WTC11 (cell line): ENCODE results near the gene KCNS3. TPM values are rescaled to one million over a fixed set of nuclear protein-coding genes. Genes with fewer than 3 reads are reported as not detected.

ENCODE experiments used
- CBFB ChIP-seq: sonication (generic); formaldehyde crosslinking; IDR thresholded peaks from 2 replicates; pipeline ENCODE4 v1.8.1; 2022; ENCODE audit warnings: mild to moderate bottlenecking, low read depth, missing genetic modification reagents
- CREB1 ChIP-seq: sonication (generic); formaldehyde crosslinking; IDR thresholded peaks from 2 replicates; pipeline ENCODE4 v1.8.0; 2023; ENCODE audit warnings: mild to moderate bottlenecking, missing genetic modification reagents
- E2F1 ChIP-seq: sonication (generic); formaldehyde crosslinking; IDR thresholded peaks from 2 replicates; pipeline ENCODE4 v1.8.0; 2022; ENCODE audit warnings: mild to moderate bottlenecking, missing genetic modification reagents
- E2F4 ChIP-seq: sonication (generic); formaldehyde crosslinking; IDR thresholded peaks from 2 replicates; pipeline ENCODE4 v1.8.1; 2022; ENCODE audit warnings: low read depth, mild to moderate bottlenecking, moderate library complexity, missing genetic modification reagents, borderline replicate concordance
- ETV6 ChIP-seq: sonication (generic); formaldehyde crosslinking; IDR thresholded peaks from 2 replicates; pipeline ENCODE4 v1.8.1; 2022; ENCODE audit warnings: mild to moderate bottlenecking, missing genetic modification reagents
- FOXP1 ChIP-seq: sonication (generic); formaldehyde crosslinking; IDR thresholded peaks from 2 replicates; pipeline ENCODE4 v1.8.0; 2022; ENCODE audit warnings: missing genetic modification reagents, mild to moderate bottlenecking, moderate library complexity, borderline replicate concordance
- GTF2I ChIP-seq: fragments of 250-450 bp; sonication (Bioruptor Pico); conservative IDR thresholded peaks from 2 replicates; pipeline ENCODE4 v1.4.0; 2021; ENCODE audit warnings: mild to moderate bottlenecking
- HMGA2 ChIP-seq: fragments of 250-450 bp; sonication (Bioruptor Pico); IDR thresholded peaks from 2 replicates; pipeline ENCODE4 v1.4.0; 2021; ENCODE audit warnings: mild to moderate bottlenecking, moderate library complexity
- IRF2 ChIP-seq: sonication (generic); formaldehyde crosslinking; IDR thresholded peaks from 2 replicates; pipeline ENCODE4 v1.8.0; 2022; ENCODE audit warnings: low read depth, missing genetic modification reagents, borderline replicate concordance
- JAZF1 ChIP-seq: fragments of 250-450 bp; sonication (Bioruptor Pico); IDR thresholded peaks from 2 replicates; pipeline ENCODE4 v1.9.0; 2021; ENCODE audit warnings: moderate library complexity, mild to moderate bottlenecking, inconsistent platforms
- JUN ChIP-seq: sonication (generic); formaldehyde crosslinking; IDR thresholded peaks from 2 replicates; pipeline ENCODE4 v1.8.0; 2023; ENCODE audit warnings: mild to moderate bottlenecking, missing genetic modification reagents
- NFYB ChIP-seq: sonication (generic); formaldehyde crosslinking; conservative IDR thresholded peaks from 2 replicates; pipeline ENCODE4 v1.8.0; 2022; ENCODE audit warnings: low read depth, missing genetic modification reagents
- NR1H2 ChIP-seq: sonication (generic); formaldehyde crosslinking; IDR thresholded peaks from 2 replicates; pipeline ENCODE4 v1.9.0; 2021; ENCODE audit warnings: mild to moderate bottlenecking, moderate library complexity, missing genetic modification reagents
- PRDM15 ChIP-seq: sonication (generic); formaldehyde crosslinking; IDR thresholded peaks from 2 replicates; pipeline ENCODE4 v1.8.0; 2022; ENCODE audit warnings: missing genetic modification reagents
- PRRX2 ChIP-seq: fragments of 250-450 bp; sonication (Bioruptor Pico); IDR thresholded peaks from 2 replicates; pipeline ENCODE4 v1.8.0; 2021; ENCODE audit warnings: mild to moderate bottlenecking
- RORB ChIP-seq: fragments of 250-450 bp; sonication (Bioruptor Pico); IDR thresholded peaks from 2 replicates; pipeline ENCODE4 v1.9.0; 2021; ENCODE audit warnings: mild to moderate bottlenecking
- SOX15 ChIP-seq: fragments of 250-450 bp; sonication (Bioruptor Pico); IDR thresholded peaks from 2 replicates; pipeline ENCODE4 v1.9.0; 2021; ENCODE audit warnings: mild to moderate bottlenecking
- SP1 ChIP-seq: sonication (generic); formaldehyde crosslinking; conservative IDR thresholded peaks from 2 replicates; pipeline ENCODE4 v1.8.1; 2022; ENCODE audit warnings: missing genetic modification reagents
- TEAD1 ChIP-seq: sonication (generic); formaldehyde crosslinking; IDR thresholded peaks from 2 replicates; pipeline ENCODE4 v1.8.0; 2022; ENCODE audit warnings: mild to moderate bottlenecking, missing genetic modification reagents
- TEAD4 ChIP-seq: sonication (generic); formaldehyde crosslinking; IDR thresholded peaks from 2 replicates; pipeline ENCODE4 v1.8.0; 2022; ENCODE audit warnings: mild to moderate bottlenecking, missing genetic modification reagents
- ZBTB43 ChIP-seq: sonication (generic); formaldehyde crosslinking; IDR thresholded peaks from 2 replicates; pipeline ENCODE4 v1.8.1; 2023; ENCODE audit warnings: mild to moderate bottlenecking, missing genetic modification reagents
- ZNF121 ChIP-seq: sonication (generic); formaldehyde crosslinking; IDR thresholded peaks from 2 replicates; pipeline ENCODE4 v1.8.0; 2023; ENCODE audit warnings: missing genetic modification reagents
- total RNA-seq: library from RNA; stranded (reverse); gene quantifications from 3 replicates; pipeline ENCODE4 v1.2.3, GENCODE V29; 2021
- TF ChIP-seq, protein P1 (sequence below): sonication (generic); formaldehyde crosslinking; IDR thresholded peaks from 2 replicates; pipeline ENCODE4 v1.8.1; 2022; ENCODE audit warnings: missing genetic modification reagents, borderline replicate concordance
- TF ChIP-seq, protein P2 (sequence below): sonication (generic); formaldehyde crosslinking; IDR thresholded peaks from 2 replicates; pipeline ENCODE4 v1.8.1; 2022; ENCODE audit warnings: mild to moderate bottlenecking, moderate library complexity, missing genetic modification reagents

The KCNS3 gene
- total RNA-seq, 1 experiment from 2014 or later: 25.2 TPM

- TF ChIP-seq, protein P1, sequence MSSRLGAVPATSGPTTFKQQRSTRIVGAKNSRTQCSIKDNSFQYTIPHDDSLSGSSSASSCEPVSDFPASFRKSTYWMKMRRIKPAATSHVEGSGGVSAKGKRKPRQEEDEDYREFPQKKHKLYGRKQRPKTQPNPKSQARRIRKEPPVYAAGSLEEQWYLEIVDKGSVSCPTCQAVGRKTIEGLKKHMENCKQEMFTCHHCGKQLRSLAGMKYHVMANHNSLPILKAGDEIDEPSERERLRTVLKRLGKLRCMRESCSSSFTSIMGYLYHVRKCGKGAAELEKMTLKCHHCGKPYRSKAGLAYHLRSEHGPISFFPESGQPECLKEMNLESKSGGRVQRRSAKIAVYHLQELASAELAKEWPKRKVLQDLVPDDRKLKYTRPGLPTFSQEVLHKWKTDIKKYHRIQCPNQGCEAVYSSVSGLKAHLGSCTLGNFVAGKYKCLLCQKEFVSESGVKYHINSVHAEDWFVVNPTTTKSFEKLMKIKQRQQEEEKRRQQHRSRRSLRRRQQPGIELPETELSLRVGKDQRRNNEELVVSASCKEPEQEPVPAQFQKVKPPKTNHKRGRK (CRISPR knock-in tag): no peak
- no peak for TF ChIP-seq NFYB (CRISPR knock-in tag)
- TF ChIP-seq CREB1 (CRISPR knock-in tag): no peak
- no peak for TF ChIP-seq GTF2I
- no peak for TF ChIP-seq TEAD1 (CRISPR knock-in tag)
- TF ChIP-seq JUN (CRISPR knock-in tag): no peak
- peak; percentile 33; the same call in 1 of the 2 replicates for TF ChIP-seq SP1
- TF ChIP-seq PRRX2 (CRISPR knock-in tag): no peak
- TF ChIP-seq ZNF121 (CRISPR knock-in tag): no peak
- TF ChIP-seq TEAD4: no peak
- no peak for TF ChIP-seq CBFB (CRISPR knock-in tag)
- TF ChIP-seq ZBTB43 (CRISPR knock-in tag): no peak
- TF ChIP-seq IRF2 (CRISPR knock-in tag): no peak
- no peak for TF ChIP-seq RORB (CRISPR knock-in tag)
- TF ChIP-seq E2F4 (CRISPR knock-in tag): no peak
- TF ChIP-seq, protein P2, sequence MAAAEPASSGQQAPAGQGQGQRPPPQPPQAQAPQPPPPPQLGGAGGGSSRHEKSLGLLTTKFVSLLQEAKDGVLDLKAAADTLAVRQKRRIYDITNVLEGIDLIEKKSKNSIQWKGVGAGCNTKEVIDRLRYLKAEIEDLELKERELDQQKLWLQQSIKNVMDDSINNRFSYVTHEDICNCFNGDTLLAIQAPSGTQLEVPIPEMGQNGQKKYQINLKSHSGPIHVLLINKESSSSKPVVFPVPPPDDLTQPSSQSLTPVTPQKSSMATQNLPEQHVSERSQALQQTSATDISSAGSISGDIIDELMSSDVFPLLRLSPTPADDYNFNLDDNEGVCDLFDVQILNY (CRISPR knock-in tag): no peak
- TF ChIP-seq JAZF1 (CRISPR knock-in tag): no peak
- no peak for TF ChIP-seq ETV6 (CRISPR knock-in tag)
- TF ChIP-seq SOX15: no peak
- TF ChIP-seq PRDM15: no peak
- TF ChIP-seq NR1H2 (CRISPR knock-in tag): no peak
- TF ChIP-seq HMGA2 (CRISPR knock-in tag): no peak
- TF ChIP-seq FOXP1 (CRISPR knock-in tag): no peak
- TF ChIP-seq E2F1 (CRISPR knock-in tag): no peak
These were observed at the start of gene KCNS3 (continued) for GRCh38 chr2:17878281-17879136.
